ENCODE data around the gene CEP128. TPM values are rescaled to one million over a fixed set of nuclear protein-coding genes. Genes with fewer than 3 reads are reported as not detected.

CEP128 gene
- polyA plus RNA-seq, 1 donor: 8.0 TPM

DNA sequence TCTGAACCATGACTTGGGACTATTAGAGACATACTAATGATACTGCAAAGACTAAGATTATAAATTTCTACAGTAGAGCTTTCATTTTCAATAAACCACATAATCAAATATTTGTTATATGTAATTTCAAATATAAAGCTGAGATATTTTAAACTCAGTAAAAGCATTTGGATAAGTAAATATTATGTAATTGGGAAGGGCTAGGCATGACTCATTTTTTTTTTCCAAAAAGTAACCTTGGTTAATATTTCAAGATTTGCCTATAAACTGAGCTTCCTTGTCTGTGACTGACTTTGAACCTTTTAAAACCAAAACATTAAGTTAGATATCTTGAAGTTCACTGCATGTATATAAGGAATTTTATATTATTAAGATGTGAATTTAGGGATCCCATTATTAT lies 332.5 kb downstream of the CEP128 start:
- no peak for DNase-seq

DNA sequence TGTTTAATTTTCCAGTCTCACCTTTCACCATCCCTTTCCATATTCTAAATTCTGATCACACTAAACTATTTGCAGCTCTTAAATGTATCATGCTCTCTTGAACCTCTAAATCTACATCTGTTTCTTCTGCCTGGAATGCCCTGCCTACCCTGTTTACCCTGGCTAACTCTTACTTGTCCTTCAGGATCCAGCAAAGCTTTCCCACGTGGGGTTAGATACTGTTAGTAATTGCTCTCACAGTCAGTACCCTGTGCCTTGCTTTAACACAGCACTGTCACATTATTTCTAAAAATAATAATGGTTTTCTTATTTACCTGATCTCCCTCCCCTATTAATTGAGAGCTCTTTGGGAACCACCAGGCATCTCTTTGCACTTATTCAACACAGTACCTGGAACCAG lies 333.0 kb downstream of the CEP128 start:
- DNase-seq: no peak

DNA sequence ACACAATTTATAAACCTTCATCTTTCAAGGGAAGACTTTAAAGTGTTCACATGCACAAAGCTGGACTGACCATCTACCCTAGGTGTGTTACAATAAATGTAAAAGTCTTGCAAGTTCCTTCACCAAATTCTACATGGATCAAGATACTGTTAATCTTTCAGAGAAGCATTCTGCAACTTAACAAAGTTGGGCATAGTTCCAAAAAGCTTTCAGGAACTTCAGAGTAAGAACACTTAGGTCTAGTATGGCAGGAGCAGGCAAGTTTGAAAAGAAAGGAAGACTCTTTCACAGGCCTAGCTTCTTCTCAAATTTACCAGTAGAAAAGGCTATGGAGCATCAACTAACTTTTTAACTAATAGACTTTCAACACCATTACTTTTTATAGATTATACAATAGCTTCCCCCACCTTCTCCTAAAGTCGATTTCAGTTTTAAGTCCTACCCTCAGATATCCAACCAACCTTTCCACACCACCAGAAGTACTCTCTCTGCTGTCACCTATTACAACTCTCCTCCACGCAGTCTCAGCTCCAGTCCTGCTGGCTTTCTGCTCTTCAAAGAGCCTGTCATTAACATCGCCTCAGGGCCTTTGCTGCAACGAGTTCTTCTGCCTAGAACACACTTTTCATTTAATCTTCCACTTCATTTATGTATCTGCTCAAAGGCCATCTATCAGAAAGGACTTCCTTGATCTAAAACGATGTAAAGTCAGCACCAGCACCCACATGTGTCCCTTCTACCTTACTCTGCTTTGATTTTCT lies 333.9 kb downstream of the CEP128 start:
- DNase-seq: no peak

DNA sequence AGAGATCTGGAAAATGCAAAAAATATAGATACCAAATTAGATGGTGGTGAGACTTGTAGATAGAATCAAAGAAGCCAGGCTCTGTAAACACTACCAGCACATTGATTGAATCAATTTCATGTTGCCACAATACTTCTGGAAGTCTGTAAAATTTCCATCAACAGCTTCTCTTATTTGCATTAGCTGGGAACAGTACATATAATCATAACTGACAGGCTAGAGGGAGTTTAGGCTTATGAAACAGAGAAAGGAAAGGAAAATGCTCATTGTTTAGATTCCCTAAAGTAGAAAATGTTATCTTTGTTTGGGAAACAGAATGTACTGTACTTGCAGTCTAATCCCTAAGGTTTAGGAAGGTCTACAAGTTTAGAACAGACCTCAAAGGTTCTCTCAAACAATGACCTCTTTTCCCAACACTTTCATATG lies 335.2 kb downstream of the CEP128 start:
- DNase-seq: no peak

DNA sequence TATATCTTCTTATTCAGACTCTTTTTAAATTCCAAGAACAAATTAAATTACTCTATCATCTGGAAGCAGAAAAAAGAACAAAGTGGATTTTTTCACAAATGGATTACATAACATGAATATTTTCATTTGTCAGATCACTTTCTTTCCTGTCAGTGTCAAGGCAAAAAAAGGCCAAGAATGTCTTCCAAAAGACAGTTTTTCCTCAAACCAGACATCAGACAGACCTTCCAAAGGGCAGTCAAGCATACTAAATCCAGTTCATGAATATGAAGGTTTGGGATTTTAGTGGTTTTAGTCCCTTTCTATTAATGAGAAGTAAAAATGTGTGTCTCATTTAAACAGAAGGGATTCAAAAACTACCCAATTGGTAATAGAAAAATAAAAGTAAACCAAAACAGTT lies 336.0 kb downstream of the CEP128 start:
- DNase-seq: no peak

DNA sequence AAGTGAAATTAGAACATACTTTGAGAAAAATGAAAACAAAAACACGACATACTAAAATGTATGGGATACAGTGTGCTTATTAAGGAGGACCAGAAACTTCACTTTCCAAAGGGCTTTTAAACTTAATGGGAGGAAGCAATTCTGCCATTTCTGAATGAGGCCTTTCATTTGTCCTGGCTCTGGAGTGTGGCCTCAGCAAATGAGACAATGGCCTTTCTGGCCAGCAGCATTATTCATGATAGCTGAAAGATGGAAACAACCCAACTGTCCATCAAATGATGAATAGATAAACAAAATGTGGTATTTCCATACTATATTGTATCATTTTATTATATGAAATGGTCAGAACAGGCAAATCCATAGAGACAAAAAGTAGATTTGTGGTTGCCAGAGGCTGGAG lies 338.6 kb downstream of the CEP128 start:
- no peak for DNase-seq

DNA sequence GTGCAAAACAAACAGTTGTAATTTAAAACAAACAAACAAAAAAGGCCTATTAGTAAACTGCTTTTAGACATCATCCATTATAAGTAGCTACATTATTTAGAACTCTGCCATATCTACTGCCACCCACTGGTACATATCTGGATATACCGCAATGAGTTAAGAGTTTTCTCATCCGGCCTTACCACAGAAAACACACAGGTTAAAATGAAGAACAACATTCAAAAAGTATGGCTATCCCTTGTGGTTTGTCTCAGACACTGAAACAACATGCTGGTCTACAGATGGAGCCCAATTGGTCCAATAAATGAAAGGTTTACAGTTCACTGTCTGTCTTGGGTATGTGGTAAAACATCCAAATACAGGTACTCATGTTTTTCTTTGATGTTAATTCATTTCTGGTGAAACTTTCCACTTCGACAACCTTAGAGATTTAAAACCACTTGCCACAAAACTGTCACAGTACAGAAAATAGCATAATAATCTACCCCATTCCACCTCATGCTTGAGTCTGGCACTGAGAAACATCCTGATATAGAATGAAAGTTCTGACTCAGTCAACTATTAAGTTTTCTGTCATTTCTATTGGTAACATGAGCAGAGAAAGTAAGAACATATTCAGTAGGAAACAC lies 354.3 kb downstream of the CEP128 start:
- no peak for DNase-seq

DNA sequence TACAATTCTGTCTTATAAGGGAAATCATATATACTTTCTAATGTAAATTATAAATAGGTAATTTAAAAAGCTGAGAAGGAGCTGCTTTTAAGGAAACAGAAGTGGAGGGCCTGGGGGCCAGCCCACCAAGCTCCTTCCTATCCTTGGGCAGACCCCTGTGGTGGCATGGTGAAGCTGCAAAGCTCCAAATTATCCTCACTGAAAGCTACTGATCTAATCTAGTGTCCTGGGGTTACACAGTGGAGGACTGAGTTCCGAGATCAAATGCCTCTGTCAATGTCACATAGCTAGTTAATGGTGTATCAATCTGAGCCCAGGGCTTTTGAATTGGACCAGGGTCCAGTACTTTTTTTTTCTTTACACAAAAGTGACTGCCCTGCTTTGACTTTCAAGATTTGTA lies 355.4 kb downstream of the CEP128 start:
- no peak for DNase-seq

DNA sequence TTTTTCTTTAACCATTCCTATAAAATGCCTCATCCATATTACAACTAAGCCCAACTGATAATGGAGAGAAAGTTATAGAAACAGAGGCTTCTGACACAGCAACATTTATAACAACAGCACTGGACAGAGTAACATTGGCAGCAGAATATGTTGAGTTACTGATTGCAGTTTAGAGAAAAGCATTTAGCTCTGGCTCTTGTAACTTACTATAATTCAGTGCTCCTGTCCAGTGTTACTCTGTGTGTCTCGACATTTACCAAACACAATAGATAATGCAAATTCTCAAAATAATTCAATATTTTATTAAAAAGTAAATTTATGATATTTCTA lies 356.1 kb downstream of the CEP128 start:
- no peak for DNase-seq

DNA sequence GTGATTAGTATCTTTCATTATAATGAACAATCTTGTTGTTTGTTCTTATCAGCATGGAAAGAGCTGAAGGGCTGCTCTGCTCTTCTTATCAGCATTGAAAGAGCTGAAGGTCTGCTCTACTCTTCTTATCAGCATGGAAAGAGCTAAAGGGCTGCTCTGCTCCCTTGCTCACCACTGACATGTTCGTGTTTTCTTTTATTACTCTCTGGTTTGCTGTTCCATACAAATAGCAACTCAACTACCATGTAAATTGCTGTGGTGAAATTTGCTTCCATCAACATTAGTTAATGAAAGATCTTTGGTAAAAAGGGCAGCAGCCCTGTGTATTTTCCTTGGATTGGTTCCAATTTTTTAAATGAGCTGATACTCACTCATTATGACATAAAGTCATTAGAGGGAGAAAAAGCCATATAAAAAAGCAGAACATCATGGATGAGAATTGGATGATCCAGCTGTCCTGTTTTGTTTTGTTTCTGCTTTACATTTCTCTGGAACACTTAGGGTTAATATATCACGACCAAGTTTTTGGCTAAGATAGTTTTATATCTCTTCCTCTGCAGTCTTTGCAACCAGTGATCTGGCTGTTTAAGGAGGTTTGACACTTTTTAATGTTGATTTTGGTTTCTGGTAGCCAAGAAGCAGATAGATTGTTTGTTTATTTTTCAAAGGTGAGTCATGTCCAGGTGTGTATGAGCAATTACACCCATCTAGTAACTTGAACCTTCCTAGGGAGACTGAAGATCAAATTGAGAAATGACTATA lies 356.6 kb downstream of the CEP128 start:
- DNase-seq: no peak

DNA sequence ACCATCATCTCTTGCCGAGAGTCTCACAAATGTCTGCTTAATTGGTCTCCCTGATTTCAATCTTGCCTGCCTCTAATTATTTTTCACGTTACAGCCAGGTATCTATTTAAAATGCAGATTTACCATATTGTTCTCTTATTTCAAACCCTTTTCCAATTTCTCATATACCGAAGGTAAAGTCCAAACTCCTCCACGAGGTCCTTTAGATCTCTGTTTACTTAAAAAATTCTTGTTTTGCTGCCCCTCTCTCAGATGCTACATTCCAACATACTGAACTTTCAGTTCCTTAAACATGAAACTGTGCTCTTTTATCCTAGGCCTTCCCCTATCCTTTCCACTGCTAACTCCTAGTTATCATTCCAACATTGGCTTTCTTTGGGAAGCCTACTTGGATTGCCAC lies 363.9 kb downstream of the CEP128 start:
- no peak for DNase-seq

DNA sequence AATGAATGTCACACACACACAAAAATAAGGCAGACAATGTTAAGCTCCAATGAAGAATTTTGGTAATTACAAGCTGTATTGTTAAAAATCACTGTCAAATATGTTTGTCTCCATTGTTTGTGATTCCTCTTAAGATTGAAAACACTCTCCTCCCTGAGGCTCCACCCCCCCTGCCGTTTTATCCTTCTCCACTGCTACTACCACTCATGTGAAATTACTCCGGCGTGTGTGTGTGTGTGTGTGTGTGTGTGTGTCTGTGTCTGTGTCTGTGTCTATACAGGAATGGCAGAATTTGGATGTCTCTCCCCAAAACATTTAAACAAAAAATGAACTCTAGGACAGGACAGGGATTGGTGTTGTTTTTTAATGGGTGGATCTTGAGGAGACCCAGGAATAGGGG lies 365.1 kb downstream of the CEP128 start:
- DNase-seq: no peak

DNA sequence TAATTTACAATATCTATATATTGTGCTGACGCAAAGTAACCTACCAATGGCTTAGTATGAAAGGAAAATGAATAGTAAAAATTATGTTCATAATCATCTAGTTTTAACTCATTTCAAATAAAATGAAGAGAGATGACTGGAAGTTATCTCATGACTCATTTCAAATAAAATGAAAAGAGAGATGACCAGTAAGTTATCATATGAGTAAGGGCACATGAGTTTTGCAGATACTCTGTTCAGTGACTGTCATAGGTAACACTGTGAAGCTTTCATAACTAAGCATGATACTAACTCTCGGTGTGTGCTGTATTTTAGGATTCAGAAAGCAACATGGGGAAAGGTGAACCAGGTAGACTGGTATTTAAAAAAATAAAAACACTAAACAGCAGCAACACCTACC lies 365.8 kb downstream of the CEP128 start:
- DNase-seq: no peak

DNA sequence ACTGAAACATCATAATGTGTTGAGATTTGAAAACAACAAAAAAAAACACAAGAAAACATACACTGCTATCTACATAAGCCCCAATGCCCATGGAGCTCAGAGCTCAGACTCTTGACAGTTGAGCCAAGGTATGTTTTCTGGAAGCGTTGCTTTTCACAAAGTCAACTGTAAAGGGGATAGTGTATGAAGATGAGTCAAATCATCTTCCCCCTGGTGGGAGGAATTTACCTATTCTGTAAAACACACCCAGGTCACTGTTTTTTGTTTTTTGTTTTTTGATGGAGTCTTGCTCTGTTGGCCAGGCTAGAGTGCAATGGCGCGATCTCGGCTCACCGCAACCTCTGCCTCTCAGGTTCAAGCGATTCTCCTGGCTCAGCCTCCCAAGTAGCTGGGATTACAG lies 368.9 kb downstream of the CEP128 start:
- DNase-seq: no peak

DNA sequence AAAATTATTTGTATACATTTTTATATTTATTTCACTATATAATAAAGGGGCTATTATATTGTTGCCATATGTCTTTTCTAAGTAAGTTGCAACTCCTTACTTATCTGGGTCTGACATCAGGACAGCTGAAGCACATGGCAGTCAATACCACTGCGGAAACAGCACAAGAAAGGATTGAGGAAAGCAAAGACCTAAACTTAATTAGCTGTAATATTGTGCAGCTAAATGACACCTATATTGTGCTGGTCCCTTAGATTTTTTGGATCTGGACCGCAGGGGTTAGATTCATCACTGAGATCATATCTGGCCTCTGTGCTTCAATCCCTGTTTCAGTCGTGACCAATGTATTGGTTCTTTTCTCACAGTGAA lies 370.6 kb downstream of the CEP128 start:
- DNase-seq: no peak

DNA sequence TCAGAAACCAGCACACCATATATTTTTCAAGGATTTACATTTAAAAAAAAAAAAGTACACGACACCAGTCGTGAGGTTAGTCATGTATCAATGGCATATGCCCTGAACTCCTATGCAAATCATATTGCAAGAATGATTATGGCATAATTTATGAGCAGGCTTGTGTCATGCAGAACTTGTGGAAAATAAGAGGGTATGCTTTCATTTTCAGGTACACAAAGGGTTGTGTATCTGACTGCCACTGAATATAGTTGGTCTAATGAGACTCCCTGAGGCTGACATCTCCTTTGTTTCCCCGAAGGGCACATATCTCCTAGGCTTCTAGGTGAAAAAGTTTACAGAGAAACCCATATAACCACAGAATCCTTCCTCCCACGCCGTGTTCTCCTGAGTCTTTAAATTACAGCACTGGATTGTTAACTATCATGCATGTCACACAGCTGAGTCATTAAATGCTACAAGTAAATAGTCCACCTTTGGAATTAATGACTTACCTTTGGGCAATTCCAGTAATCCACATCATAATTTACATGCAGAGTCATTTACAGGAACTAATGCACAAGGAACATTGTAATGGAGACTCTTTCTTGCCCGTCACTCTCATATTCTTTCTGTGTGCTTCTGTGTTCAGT lies 373.5 kb downstream of the CEP128 start:
- DNase-seq: no peak

DNA sequence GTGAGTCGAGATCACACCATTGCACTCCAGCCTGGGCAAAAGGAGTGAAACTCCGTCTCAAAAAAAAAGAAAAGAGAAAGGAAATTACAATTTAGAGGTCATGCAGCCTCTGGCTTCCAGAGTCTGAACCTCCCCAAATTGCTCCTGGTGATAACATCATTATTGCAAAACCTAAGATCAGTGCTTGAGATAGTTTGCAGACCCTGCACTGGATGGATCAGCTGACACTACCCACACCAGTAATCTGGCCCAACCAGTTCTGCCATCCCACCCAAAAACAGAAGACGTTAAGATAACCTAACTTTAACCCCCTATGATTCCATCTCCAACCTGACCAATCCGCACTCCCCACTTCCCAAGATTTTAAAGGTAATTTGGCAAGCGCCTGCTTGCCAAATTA lies 376.5 kb downstream of the CEP128 start:
- DNase-seq: no peak

DNA sequence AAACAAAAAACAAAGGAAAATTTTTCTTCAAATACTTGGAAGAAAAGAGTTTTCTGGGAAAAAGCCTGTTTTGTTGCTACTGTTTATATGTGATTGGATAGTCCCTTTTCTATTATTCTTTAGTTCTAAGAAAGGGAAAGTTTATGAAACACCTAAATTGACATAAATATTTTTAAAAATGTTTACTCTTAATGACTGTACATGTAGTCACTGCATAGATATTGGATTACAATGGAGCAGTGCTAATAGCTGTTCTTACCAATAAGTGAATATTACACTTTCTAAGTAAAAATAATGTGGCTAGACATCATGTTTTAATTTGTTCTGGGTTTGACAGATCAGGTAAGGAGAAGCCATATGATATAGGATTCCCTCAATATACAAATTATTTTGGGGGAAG lies 377.5 kb downstream of the CEP128 start:
- no peak for DNase-seq

DNA sequence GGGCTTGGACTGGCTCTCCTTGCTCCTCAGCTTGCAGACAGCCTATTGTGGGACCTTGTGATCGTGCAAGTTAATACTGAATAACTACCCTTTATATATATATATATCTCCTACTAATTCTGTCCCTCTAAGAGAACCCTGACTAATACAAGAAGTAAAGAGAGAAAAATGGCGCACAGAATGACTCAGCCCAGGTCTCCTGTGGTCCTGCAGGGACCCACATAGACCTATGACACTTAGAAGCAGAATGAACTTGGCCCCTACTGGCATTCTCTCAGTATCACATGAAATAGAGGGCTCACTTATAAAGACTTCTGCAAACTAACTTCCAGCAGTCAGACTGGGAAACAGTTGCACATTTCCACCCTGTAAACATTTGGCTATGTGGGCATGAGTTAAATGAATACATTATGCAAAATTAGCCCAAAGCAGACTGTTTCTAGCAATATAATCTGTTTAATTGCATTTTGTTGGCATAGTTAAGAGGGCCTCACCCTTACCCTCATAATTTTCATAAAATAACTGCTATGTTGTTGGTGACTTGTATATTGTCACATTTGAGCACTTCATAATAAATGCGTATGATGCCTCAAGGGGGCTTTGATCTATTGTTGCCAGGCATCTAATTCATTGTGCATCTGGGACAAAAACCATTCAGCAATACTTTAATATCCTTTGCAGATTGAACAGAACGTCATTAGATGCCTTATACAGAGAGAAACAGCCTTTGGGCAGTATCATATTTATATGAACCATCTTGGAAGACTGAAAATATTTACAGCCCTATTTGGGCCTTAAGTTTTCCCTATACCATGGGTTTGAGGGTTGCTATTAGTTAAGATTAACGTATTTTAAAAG lies 380.5 kb downstream of the CEP128 start:
- no peak for DNase-seq

DNA sequence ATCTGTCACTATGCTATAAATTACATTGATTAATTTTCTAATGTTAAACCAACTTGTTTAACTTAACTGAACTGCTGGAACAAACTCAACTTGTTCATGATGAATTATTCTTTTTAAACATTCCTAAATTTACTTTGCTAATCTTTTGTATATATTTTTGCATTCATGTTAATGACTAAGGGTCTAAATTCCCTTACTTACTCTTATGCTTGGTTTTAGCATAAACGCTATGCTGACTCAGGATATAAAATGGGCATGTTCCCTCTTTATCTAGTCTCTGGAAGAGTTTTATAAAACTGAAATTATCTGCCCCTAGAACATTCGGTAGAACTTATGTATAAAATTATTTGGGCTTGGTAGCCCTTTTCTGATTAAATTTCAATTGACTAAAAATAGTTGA lies 387.4 kb downstream of the CEP128 start:
- no peak for DNase-seq

DNA sequence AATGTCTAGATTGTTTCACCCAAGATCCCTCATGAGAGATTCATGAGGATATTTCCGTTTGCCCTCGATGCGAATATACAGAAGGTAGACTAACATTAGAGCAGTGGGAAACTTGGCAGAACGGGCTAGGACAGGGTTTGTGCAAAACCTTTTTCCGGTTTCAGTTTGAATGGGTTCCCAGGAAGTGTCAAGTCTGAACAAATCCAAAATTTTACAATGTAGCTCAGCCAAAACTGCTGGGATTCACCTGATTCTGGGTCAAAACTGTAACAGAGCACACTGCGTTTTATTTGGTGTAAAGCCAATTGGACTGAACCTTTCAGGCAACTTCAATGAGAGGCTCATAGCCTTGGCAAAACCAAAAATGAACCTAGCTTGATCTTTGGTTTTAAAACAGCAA lies 392.4 kb downstream of the CEP128 start:
- no peak for DNase-seq

All from left kidney (tissue), 2 donors.